HepG2 (cell line): ENCODE results near the gene FAHD1. TPM values are rescaled to one million over a fixed set of nuclear protein-coding genes. Genes with fewer than 3 reads are reported as not detected.

Experiments used
- ATAC-seq: fragments of 200-7000 bp; cut with Tn5 transposase; 3 replicates; pipeline ENCODE4 v1.9.1; 2020; ENCODE audit warnings: mild to moderate bottlenecking, moderate library complexity
- BruUV-seq: library from RNA; stranded (reverse); fragments of 400-500 nt; replicated peaks from 2 replicates; lab custom pipeline; 2021; lab: Mats Ljungman, UMichigan
- CTCF ChIA-PET: fragments of 300-600 bp; formaldehyde crosslinking; extraction: SDS; loops from one replicate; lab custom pipeline; 2021; ENCODE audit warnings: low total read pairs, inconsistent platforms, low intra/inter-chr PET ratio; lab: Yijun Ruan, JAX
- POLR2A ChIA-PET: fragments of 350-600 bp; sonication (Branson Sonifier 250); formaldehyde crosslinking; loops from one replicate; lab custom pipeline; 2020; ENCODE audit warnings: antibody characterized with exemption, inconsistent platforms; lab: Yijun Ruan, JAX
- DNase-seq: peaks from one replicate; pipeline ENCODE4 v3.0.0-alpha.2; 2015; ENCODE audit warnings: low spot score
- FAIRE-seq: peaks from 3 replicates; lab custom pipeline; 2011; peaks lifted over from hg19 to GRCh38; lab: Jason Lieb, UNC
- H2AFZ ChIP-seq: one replicate; pipeline ENCODE4 v1.6.1; 2011; ENCODE audit warnings: low read length, inconsistent platforms
- H3K27ac ChIP-seq: fragments of 300-600 bp; 3 replicates; pipeline ENCODE4 v1.8.0; 2011; ENCODE audit warnings: mixed run types, mild to moderate bottlenecking, mixed read lengths, low read length, inconsistent platforms; ENCODE audit not compliant: insufficient read depth; ENCODE audit errors: extremely low read length
- H3K27me3 ChIP-seq, 2 experiments: fragments of 200-600 bp in 1 of 2; 2 replicates in 1 of 2; 3 replicates in 1 of 2; pipeline versions ENCODE4 v1.6.0 to v1.8.0; 2011; ENCODE audit warnings: low read length in 2 of 2, mild to moderate bottlenecking in 2 of 2, moderate library complexity in 2 of 2, inconsistent platforms in 1 of 2; ENCODE audit not compliant: insufficient read depth in 2 of 2, control insufficient read depth in 1 of 2
- H3K36me3 ChIP-seq, 2 experiments: fragments of 200-600 bp in 1 of 2; replicated peaks in 1 of 2; 2 replicates in 1 of 2; 3 replicates in 1 of 2; pipeline versions ENCODE4 v1.5.1 to v1.8.0; 2011; ENCODE audit warnings: low read length in 2 of 2, inconsistent platforms in 1 of 2; ENCODE audit not compliant: insufficient read depth in 2 of 2, control insufficient read depth in 1 of 2
- H3K4me1 ChIP-seq: 2 replicates; pipeline ENCODE4 v1.5.1; 2012; ENCODE audit warnings: low read length, inconsistent platforms; ENCODE audit not compliant: insufficient read depth
- H3K4me2 ChIP-seq: 2 replicates; pipeline ENCODE4 v1.6.0; 2011; ENCODE audit warnings: low read depth, low read length, inconsistent platforms
- H3K4me3 ChIP-seq, 3 experiments: fragments of 200-600 bp in 1 of 3; sonication (generic), shearing (Covaris generic) in 1 of 3; replicated peaks in 1 of 3; 2 replicates each; pipeline ENCODE4 v1.5.1; 2011 to 2016; ENCODE audit warnings: low read length in 3 of 3, inconsistent platforms in 2 of 3, low read depth in 2 of 3, mild to moderate bottlenecking in 2 of 3, control low read depth in 1 of 3, mixed read lengths in 1 of 3; ENCODE audit not compliant: insufficient read depth in 1 of 3
- H3K79me2 ChIP-seq: one replicate; pipeline ENCODE4 v1.6.1; 2011; ENCODE audit warnings: low read length, inconsistent platforms; ENCODE audit not compliant: insufficient read depth
- H3K9ac ChIP-seq: 2 replicates; pipeline ENCODE4 v1.6.0; 2011; ENCODE audit warnings: mild to moderate bottlenecking, low read depth, low read length, inconsistent platforms; ENCODE audit not compliant: insufficient read depth
- H3K9me3 ChIP-seq: 2 replicates; pipeline ENCODE4 v1.5.1; 2012; ENCODE audit warnings: mild to moderate bottlenecking, low read length
- H4K20me1 ChIP-seq: 2 replicates; pipeline ENCODE4 v1.6.0; 2011; ENCODE audit warnings: inconsistent platforms, mild to moderate bottlenecking, low read length, moderate library complexity; ENCODE audit not compliant: insufficient read depth
- AGO2 ChIP-seq: fragments of 200-400 bp; formaldehyde crosslinking; optimal IDR thresholded peaks from 2 replicates; pipeline ENCODE3; 2017; ENCODE audit warnings: mild to moderate bottlenecking, low read depth, low read length, moderate library complexity
- CHD4 ChIP-seq: fragments of 200-600 bp; sonication (generic); IDR thresholded peaks from 2 replicates; pipeline ENCODE4 v1.7.0; 2017; ENCODE audit warnings: mild to moderate bottlenecking, low read length, borderline replicate concordance
- ETV5 ChIP-seq: IDR thresholded peaks from 2 replicates; pipeline ENCODE4 v1.6.1; 2018; ENCODE audit warnings: missing biosample characterization, missing genetic modification reagents, inconsistent platforms, borderline replicate concordance
- RBFOX2 ChIP-seq: fragments of 200-400 bp; formaldehyde crosslinking; IDR thresholded peaks from 2 replicates; pipeline ENCODE4 v1.6.1; 2017; ENCODE audit warnings: low read depth, mild to moderate bottlenecking, low read length
- ZNF496 ChIP-seq: sonication (generic); formaldehyde crosslinking; IDR thresholded peaks from 2 replicates; pipeline ENCODE4 v1.8.1; 2023; ENCODE audit warnings: mild to moderate bottlenecking, moderate library complexity, missing genetic modification reagents; ENCODE audit not compliant: insufficient replicate concordance
- ZNF530 ChIP-seq: sonication (generic); formaldehyde crosslinking; IDR thresholded peaks from 2 replicates; pipeline ENCODE4 v1.5.0; 2020; ENCODE audit warnings: low read depth, mild to moderate bottlenecking, missing genetic modification reagents
- WGBS: methylation state at CpG from one replicate; pipeline ENCODE4 v1.1.6; 2017; ENCODE audit warnings: low lambda C conversion rate; 5-methylcytosine and 5-hydroxymethylcytosine counted together
- in situ Hi-C: cut with HindIII; loops from 2 replicates; pipeline ENCODE4 v1.10.0; 2017; ENCODE audit warnings: low pct_unique_long_range_greater_than_20kb; ENCODE audit not compliant: extremely low pct_ligation_motif_present
- intact Hi-C: fragments of 100-400 bp; cut with micrococcal nuclease; formaldehyde crosslinking; loops from one replicate; pipeline ENCODE4 v1.10.0; 2022; ENCODE audit not compliant: unreplicated experiment
- polyA plus RNA-seq, 8 experiments: library from polyadenylated mRNA; depleted of rRNA in 3 of 8; stranded (reverse) in 7 of 8; unstranded in 1 of 8; fragments of >200 nt; fragmentation: Illumina TruSeq in 4 of 8; extraction: Trizol in 4 of 8; gene quantifications; 2 replicates each; pipeline versions ENCODE4 v1.2.1 to v1.2.3, GENCODE V29; 2011 to 2016; ENCODE audit warnings: low read depth in 4 of 8, missing spikeins in 1 of 8, mixed read lengths in 1 of 8; ENCODE audit not compliant: insufficient read depth in 1 of 8
- total RNA-seq, 5 experiments: library from RNA; depleted of rRNA; stranded (reverse); fragments of >200 nt; fragmentation: Illumina TruSeq; extraction: Trizol; gene quantifications; 2 replicates each; pipeline ENCODE4 v1.2.3, GENCODE V29; 2016; ENCODE audit warnings: low read depth in 1 of 5
- TF ChIP-seq, protein P1 (sequence below): IDR thresholded peaks from 2 replicates; pipeline ENCODE4 v1.6.1; 2016; ENCODE audit warnings: low read depth, missing genetic modification reagents, missing compliant biosample characterization

FAHD1 gene
- total and polyA plus RNA-seq, 2 of the 13 experiments (the other 11 are each of a cell fraction or from before 2014, with no cell fraction given): 39.0 to 45.3 TPM

DNA sequence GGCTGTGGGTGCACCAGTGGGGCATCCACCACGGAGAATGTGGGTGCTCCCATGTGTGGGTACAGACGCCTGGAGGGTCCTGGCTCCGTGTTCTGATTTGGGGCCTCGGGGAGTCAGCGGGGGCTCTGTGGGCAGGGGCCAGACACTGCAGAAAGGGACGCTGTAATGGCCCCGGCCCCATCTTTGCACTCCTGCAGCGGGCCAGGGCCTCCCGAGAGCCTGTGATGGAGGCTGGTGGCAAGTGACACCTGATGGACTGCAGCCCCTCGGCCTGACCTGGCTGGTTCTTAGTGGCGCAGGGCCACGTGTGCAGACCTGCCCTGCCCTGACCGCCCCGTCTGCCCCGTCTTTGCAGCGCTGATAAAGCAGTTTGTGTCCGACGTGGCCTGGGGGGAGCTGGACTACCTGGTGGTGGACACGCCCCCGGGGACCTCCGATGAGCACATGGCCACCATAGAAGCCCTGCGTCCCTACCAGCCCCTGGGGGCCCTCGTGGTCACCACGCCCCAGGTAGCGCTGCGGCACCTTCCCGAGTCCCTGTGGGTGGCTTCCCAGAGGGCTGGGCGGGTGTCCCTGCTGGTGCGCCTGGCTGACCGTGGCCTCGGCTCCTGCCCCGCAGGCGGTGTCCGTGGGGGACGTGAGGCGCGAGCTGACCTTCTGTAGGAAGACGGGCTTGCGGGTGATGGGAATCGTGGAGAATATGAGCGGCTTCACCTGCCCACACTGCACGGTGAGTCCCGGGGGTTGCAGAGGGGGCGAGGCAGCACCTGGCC lies 39.5 kb upstream of the FAHD1 start:
- FAIRE-seq (no peak), ATAC-seq (no peak)
- ChIA-PET POLR2A (no interaction called here), CTCF (no interaction called here)
- Histone ChIP-seq H2AFZ (no peak overlapping the region), H3K9me3 (no peaks in the 10 kb centered on the region), H3K36me3 (peaks cover 4 to 7% of the 10 kb centered on the region in 2 experiments; a peak in 3 of 5 replicates), H3K27me3 (peaks cover 0 to 2% of the 10 kb centered on the region in 2 experiments; a peak in 1 of 5 replicates), H4K20me1 (peaks cover 4% of the 10 kb centered on the region; the same call in 1 of the 2 replicates), H3K4me1 (peaks cover 10% of the 10 kb centered on the region)
- BruUV-seq: no TSS peak
- WGBS: 98% methylated on average over 33 of the region's 44 CpGs
- TF ChIP-seq RBFOX2: peak; percentile 43; the same call in 1 of the 2 replicates
- TF ChIP-seq ETV5 (CRISPR knock-in tag): no peak
- TF ChIP-seq ZNF530: no peak
- TF ChIP-seq, protein P1, sequence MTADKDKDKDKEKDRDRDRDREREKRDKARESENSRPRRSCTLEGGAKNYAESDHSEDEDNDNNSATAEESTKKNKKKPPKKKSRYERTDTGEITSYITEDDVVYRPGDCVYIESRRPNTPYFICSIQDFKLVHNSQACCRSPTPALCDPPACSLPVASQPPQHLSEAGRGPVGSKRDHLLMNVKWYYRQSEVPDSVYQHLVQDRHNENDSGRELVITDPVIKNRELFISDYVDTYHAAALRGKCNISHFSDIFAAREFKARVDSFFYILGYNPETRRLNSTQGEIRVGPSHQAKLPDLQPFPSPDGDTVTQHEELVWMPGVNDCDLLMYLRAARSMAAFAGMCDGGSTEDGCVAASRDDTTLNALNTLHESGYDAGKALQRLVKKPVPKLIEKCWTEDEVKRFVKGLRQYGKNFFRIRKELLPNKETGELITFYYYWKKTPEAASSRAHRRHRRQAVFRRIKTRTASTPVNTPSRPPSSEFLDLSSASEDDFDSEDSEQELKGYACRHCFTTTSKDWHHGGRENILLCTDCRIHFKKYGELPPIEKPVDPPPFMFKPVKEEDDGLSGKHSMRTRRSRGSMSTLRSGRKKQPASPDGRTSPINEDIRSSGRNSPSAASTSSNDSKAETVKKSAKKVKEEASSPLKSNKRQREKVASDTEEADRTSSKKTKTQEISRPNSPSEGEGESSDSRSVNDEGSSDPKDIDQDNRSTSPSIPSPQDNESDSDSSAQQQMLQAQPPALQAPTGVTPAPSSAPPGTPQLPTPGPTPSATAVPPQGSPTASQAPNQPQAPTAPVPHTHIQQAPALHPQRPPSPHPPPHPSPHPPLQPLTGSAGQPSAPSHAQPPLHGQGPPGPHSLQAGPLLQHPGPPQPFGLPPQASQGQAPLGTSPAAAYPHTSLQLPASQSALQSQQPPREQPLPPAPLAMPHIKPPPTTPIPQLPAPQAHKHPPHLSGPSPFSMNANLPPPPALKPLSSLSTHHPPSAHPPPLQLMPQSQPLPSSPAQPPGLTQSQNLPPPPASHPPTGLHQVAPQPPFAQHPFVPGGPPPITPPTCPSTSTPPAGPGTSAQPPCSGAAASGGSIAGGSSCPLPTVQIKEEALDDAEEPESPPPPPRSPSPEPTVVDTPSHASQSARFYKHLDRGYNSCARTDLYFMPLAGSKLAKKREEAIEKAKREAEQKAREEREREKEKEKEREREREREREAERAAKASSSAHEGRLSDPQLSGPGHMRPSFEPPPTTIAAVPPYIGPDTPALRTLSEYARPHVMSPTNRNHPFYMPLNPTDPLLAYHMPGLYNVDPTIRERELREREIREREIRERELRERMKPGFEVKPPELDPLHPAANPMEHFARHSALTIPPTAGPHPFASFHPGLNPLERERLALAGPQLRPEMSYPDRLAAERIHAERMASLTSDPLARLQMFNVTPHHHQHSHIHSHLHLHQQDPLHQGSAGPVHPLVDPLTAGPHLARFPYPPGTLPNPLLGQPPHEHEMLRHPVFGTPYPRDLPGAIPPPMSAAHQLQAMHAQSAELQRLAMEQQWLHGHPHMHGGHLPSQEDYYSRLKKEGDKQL (CRISPR knock-in tag): no peak
- TF ChIP-seq CHD4: no peak
- TF ChIP-seq AGO2: peak; percentile 60
- TF ChIP-seq ZNF496 (CRISPR knock-in tag): no peak
- TF ChIP-seq, all 625 proteins: peak for 2
- Histone ChIP-seq H3K4me2 (no peak overlapping the region), H3K9ac (no peak overlapping the region), H3K79me2 (peaks cover 26% of the 10 kb centered on the region), H3K4me3 (no peak overlapping the region), H3K27ac (no peak overlapping the region)
- no peak for DNase-seq
- intact Hi-C loops (no loop called here), in situ Hi-C loops (no loop called here)
